ENCODE measurements around the gene GRID2. TPM values are rescaled to one million over a fixed set of nuclear protein-coding genes. Genes with fewer than 3 reads are reported as not detected.

The GRID2 gene
- total and polyA plus RNA-seq, 8 donors = 6.4 TPM; not detected in 7

DNA sequence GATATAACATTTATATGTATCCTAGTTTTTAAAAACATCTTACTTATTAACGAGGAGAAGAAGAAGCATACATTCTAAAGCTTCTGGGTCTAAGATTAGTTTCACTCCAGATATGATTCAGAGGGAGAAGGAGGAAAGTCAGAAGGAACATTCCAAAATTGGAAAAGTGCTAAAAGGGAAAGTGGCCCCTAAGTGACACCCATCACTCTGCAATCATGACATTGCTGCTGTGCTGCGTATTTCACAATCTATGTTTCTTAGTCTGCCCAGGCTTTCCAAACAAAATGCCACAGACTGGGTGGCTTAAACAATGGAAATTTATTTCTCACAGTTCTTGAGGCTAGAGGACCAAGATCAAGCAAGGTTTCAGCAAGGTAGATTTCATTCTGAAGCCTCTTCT is 1452.3 kb downstream of the GRID2 start:
- DNase-seq = no peak
- intact Hi-C loops (cut with DNase I; ENCODE audit: low total_unique reads) = no loop called here
- Histone ChIP-seq H3K36me3 (no peaks in the 10 kb centered on the region), H3K4me3 (no peak overlapping the region), H3K9me3 (no peaks in the 10 kb centered on the region), H3K27me3 (no peaks in the 10 kb centered on the region), H3K4me1 (peaks cover 0 to 7% (median 0%) of the 10 kb centered on the region in 4 donors), H3K27ac (no peak overlapping the region)
- TF ChIP-seq EP300 (IDR thresholded peaks at IDR 0.05) = no peak
- TF ChIP-seq POLR2AphosphoS5 (IDR thresholded peaks at IDR 0.05) = no peak
- TF ChIP-seq, protein P1, sequence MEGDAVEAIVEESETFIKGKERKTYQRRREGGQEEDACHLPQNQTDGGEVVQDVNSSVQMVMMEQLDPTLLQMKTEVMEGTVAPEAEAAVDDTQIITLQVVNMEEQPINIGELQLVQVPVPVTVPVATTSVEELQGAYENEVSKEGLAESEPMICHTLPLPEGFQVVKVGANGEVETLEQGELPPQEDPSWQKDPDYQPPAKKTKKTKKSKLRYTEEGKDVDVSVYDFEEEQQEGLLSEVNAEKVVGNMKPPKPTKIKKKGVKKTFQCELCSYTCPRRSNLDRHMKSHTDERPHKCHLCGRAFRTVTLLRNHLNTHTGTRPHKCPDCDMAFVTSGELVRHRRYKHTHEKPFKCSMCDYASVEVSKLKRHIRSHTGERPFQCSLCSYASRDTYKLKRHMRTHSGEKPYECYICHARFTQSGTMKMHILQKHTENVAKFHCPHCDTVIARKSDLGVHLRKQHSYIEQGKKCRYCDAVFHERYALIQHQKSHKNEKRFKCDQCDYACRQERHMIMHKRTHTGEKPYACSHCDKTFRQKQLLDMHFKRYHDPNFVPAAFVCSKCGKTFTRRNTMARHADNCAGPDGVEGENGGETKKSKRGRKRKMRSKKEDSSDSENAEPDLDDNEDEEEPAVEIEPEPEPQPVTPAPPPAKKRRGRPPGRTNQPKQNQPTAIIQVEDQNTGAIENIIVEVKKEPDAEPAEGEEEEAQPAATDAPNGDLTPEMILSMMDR (IDR thresholded peaks at IDR 0.05) = no peak
- TF ChIP-seq POLR2A (IDR thresholded peaks at IDR 0.05) = no peak
- WGBS, 5 donors = 83 to 90% (median 87%) methylated on average over 2 of the region's 2 CpGs

DNA sequence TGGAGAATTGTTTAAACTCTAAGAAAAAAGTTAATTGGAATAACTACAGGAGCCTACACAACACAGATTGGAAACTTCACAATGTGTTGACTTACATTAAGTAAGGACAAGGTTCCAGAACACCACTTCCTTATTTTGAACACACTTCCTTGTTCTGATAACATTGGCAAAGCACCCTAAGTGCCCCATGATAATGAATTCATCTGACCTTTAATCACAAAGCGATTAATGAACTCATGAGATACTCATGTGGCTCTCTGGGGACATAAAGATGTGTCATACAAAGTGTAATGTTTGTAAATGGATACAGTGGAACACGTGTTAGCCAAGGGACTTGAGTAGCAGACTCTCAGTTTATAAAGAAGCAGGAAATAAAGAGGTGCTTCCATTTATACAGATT is 1455.7 kb downstream of the GRID2 start:
- 11 to 37% (median 23%) methylated on average over 2 of the region's 2 CpGs for WGBS, 5 donors
- DNase-seq = peak in 1 of 2 donors; percentile 52
- H3K27me3 ChIP-seq = no peaks in the 10 kb centered on the region

DNA sequence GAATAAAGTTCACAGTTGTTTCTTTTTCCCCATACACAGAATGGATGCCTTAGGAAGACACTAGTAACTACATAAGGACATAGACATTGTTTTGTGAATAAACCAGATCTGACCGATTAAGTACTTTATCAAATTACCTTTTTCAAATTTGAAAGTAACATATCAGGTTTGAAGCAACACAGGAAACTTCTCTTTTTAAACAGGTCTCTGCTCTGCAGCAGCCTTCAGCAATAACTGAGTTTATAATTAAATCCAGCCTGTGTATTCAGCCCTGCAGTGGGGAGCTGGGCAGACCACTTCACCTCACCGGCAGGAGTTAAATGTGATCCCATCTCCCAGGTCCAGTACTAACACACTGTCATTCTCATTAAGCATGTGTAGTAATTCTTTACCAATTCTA is 1456.5 kb downstream of the GRID2 start:
- DNase-seq = no peak
- H3K4me3 ChIP-seq = no peak overlapping the region
- TF ChIP-seq, protein P1 (IDR thresholded peaks at IDR 0.05) = no peak
- TF ChIP-seq EP300 (IDR thresholded peaks at IDR 0.05) = no peak
- TF ChIP-seq POLR2A (IDR thresholded peaks at IDR 0.05) = no peak
- no peak for TF ChIP-seq POLR2AphosphoS5 (IDR thresholded peaks at IDR 0.05)
- peaks cover 0 to 7% (median 0%) of the 10 kb centered on the region in 4 donors for H3K4me1 ChIP-seq
- H3K36me3 ChIP-seq = no peaks in the 10 kb centered on the region
- no peaks in the 10 kb centered on the region for H3K9me3 ChIP-seq
- intact Hi-C loops (cut with DNase I; ENCODE audit: low total_unique reads) = no loop called here
- WGBS, 5 donors = 70 to 86% (median 82%) methylated on average over 2 of the region's 2 CpGs
- H3K27ac ChIP-seq = peak overlapping the region in 1 of 5 donors; percentile 36
- H3K27me3 ChIP-seq = no peaks in the 10 kb centered on the region

More for the DNA sequence above, 1455.7 kb downstream of the GRID2 start:
- Histone ChIP-seq H3K36me3 (no peaks in the 10 kb centered on the region), H3K9me3 (no peaks in the 10 kb centered on the region), H3K27ac (peak overlapping the region in 2 of 5 donors; percentile 13 to 36), H3K4me1 (peaks cover 0 to 7% (median 0%) of the 10 kb centered on the region in 4 donors), H3K4me3 (no peak overlapping the region)
- TF ChIP-seq, protein P1 (IDR thresholded peaks at IDR 0.05) = no peak
- peak in 2 of 3 donors; percentile 57 to 90 for TF ChIP-seq POLR2AphosphoS5 (IDR thresholded peaks at IDR 0.05)
- intact Hi-C loops (cut with DNase I; ENCODE audit: low total_unique reads) = no loop called here

DNA sequence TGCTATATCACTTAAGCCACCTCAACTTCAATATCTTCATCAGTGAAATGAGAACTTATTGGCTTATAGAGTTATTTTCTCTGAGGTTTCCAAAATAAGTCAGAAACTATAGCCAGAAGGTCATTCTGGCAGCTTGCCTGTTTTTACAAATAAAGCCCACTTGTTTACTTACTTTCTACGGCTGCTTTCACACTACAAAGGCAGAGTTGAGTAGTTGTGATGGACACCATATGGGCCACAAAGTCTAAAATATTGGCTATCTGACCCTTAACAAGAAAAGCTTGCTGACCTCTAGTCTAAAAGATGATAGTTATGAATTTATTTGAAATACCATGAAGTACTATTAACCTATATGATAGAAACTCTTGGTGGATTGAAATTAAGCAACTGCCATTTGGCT is 1457.5 kb downstream of the GRID2 start:
- intact Hi-C loops (cut with DNase I; ENCODE audit: low total_unique reads) = no loop called here
- 38 to 60% (median 51%) methylated on average over 1 of the region's 1 CpG for WGBS, 5 donors
- H3K27ac ChIP-seq = no peak overlapping the region
- no peaks in the 10 kb centered on the region for H3K27me3 ChIP-seq
- no peaks in the 10 kb centered on the region for H3K9me3 ChIP-seq
- TF ChIP-seq POLR2A (IDR thresholded peaks at IDR 0.05) (no peak), EP300 (IDR thresholded peaks at IDR 0.05) (no peak), POLR2AphosphoS5 (IDR thresholded peaks at IDR 0.05) (no peak)
- TF ChIP-seq, protein P1 (IDR thresholded peaks at IDR 0.05) = no peak
- H3K36me3 ChIP-seq = no peaks in the 10 kb centered on the region
- peaks cover 0 to 7% (median 0%) of the 10 kb centered on the region in 4 donors for H3K4me1 ChIP-seq
- DNase-seq = no peak
- H3K4me3 ChIP-seq = no peak overlapping the region

Measured in stomach (tissue), 9 donors.